GM21717 (cell line): ENCODE results near the gene NFIB.

Experiments used
- ATAC-seq: cut with Tn5 transposase; IDR thresholded peaks from one replicate; pipeline ENCODE4 v1.9.1; 2021; ENCODE audit warnings: mild to moderate bottlenecking, moderate library complexity; ENCODE audit not compliant: unreplicated experiment

Gene NFIB

GRCh38 chr9:14307989-14308852 lies 5.7 kb downstream of the NFIB start:
- ATAC-seq, result no peak

GRCh38 chr9:14306672-14307660 lies 7.0 kb downstream of the NFIB start:
- ATAC-seq, result no peak

GRCh38 chr9:14306188-14306587 lies 7.8 kb downstream of the NFIB start:
- ATAC-seq, result no peak

- ATAC-seq, result no peak
These were observed 9.7 kb downstream of the NFIB start for GRCh38 chr9:14304259-14304658.

GRCh38 chr9:14303521-14303920 lies 10.4 kb downstream of the NFIB start:
- no peak for ATAC-seq

GRCh38 chr9:14303100-14303499 lies 10.8 kb downstream of the NFIB start:
- no peak for ATAC-seq

GRCh38 chr9:14302405-14302804 lies 11.5 kb downstream of the NFIB start:
- no peak for ATAC-seq

- ATAC-seq, result no peak
These were observed 12.3 kb downstream of the NFIB start for GRCh38 chr9:14301583-14302021.

GRCh38 chr9:14301006-14301405 lies 12.9 kb downstream of the NFIB start:
- ATAC-seq, result no peak

GRCh38 chr9:14300588-14300987 lies 13.4 kb downstream of the NFIB start:
- ATAC-seq, result no peak

- ATAC-seq, result no peak
These were observed 13.9 kb downstream of the NFIB start for GRCh38 chr9:14300040-14300439.

- ATAC-seq, result no peak
These were observed 15.3 kb downstream of the NFIB start for GRCh38 chr9:14298601-14299022.

- no peak for ATAC-seq
These were observed 17.3 kb downstream of the NFIB start for GRCh38 chr9:14296495-14297113.

- no peak for ATAC-seq
These were observed 19.3 kb downstream of the NFIB start for GRCh38 chr9:14294659-14295058.

GRCh38 chr9:14293801-14294200 lies 20.1 kb downstream of the NFIB start:
- ATAC-seq, result no peak

GRCh38 chr9:14292181-14292739 lies 21.7 kb downstream of the NFIB start:
- no peak for ATAC-seq

GRCh38 chr9:14289916-14290315 lies 24.0 kb downstream of the NFIB start:
- no peak for ATAC-seq

- ATAC-seq, result no peak
These were observed 25.5 kb downstream of the NFIB start for GRCh38 chr9:14288433-14288832.

GRCh38 chr9:14286121-14286520 lies 27.8 kb downstream of the NFIB start:
- no peak for ATAC-seq

GRCh38 chr9:14283276-14283675 lies 30.7 kb downstream of the NFIB start:
- no peak for ATAC-seq

GRCh38 chr9:14281876-14282275 lies 32.1 kb downstream of the NFIB start:
- ATAC-seq, result no peak
